Central memory CD8-positive, alpha-beta T cell (primary cell): Measurements from ENCODE around the gene ATP1A2.

Source experiments
- ATAC-seq: fragments of 150-1000 bp; cut with Tn5 transposase; replicated peaks from 2 replicates; pipeline ENCODE4 v1.10.0; 2022; ENCODE audit warnings: mild to moderate bottlenecking, moderate FRiP score, moderate number of reproducible peaks; ENCODE audit not compliant: poor library complexity, severe bottlenecking; ENCODE audit errors: extremely low read depth
- DNase-seq, 2 donors: peaks; one replicate each; pipeline ENCODE4 v3.0.0; 2021; ENCODE audit warnings: low spot score in 2 of 2
- H3K27ac Mint-ChIP-seq: one replicate; pipeline ENCODE4 v1.8.0; 2022; ENCODE audit warnings: low read depth, mild to moderate bottlenecking, moderate library complexity, mixed read lengths
- H3K27me3 Mint-ChIP-seq: one replicate; pipeline ENCODE4 v1.8.0; 2022; ENCODE audit warnings: mixed read lengths
- H3K36me3 Mint-ChIP-seq: one replicate; pipeline ENCODE4 v1.8.0; 2022; ENCODE audit warnings: mild to moderate bottlenecking, moderate library complexity, mixed read lengths; ENCODE audit not compliant: insufficient read depth
- H3K4me1 Mint-ChIP-seq: one replicate; pipeline ENCODE4 v1.8.0; 2022; ENCODE audit warnings: mixed read lengths
- H3K4me3 Mint-ChIP-seq: one replicate; pipeline ENCODE4 v1.8.0; 2022; ENCODE audit warnings: mild to moderate bottlenecking, moderate library complexity, mixed read lengths
- H3K9me3 Mint-ChIP-seq: one replicate; pipeline ENCODE4 v1.8.0; 2022; ENCODE audit warnings: mixed read lengths

ATP1A2 gene

GRCh38 chr1:160112357-160112756 is 3.2 kb upstream of the ATP1A2 start:
- no peaks in the 10 kb centered on the region for H3K9me3 Mint-ChIP-seq
- no peaks in the 10 kb centered on the region for H3K36me3 Mint-ChIP-seq
- ATAC-seq: no peak
- H3K4me1 Mint-ChIP-seq: no peaks in the 10 kb centered on the region
- no peak overlapping the region for H3K27ac Mint-ChIP-seq
- H3K27me3 Mint-ChIP-seq: peaks cover 38% of the 10 kb centered on the region
- H3K4me3 Mint-ChIP-seq: no peak overlapping the region
- no peak for DNase-seq

DNA sequence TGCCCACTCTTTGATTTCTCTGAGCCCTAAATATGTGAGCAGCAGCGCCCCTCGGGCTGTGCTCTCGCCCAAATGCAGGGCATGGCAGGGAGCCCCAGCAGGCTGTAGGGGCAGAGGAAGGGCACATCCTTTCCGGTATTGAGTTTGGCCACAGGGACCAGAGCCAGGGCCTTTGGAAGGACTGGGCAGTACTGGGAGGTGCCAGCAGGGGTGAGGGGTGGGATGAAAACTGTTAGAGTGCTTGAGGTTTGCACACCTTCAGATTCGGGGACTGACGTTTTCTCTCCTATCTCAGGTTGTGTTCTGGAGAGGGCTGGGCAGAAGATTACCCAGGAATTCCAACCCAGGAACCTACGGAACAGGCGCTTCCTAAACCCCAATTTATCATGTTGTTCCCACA is 2.2 kb upstream of the ATP1A2 start:
- H3K36me3 Mint-ChIP-seq: no peaks in the 10 kb centered on the region
- ATAC-seq (no peak), DNase-seq (no peak)
- no peaks in the 10 kb centered on the region for H3K9me3 Mint-ChIP-seq
- no peak overlapping the region for H3K4me3 Mint-ChIP-seq
- no peak overlapping the region for H3K27ac Mint-ChIP-seq
- H3K27me3 Mint-ChIP-seq: peaks cover 38% of the 10 kb centered on the region
- no peaks in the 10 kb centered on the region for H3K4me1 Mint-ChIP-seq

GRCh38 chr1:160114085-160114484 is 1.5 kb upstream of the ATP1A2 start:
- Mint-ChIP-seq H3K36me3 (no peaks in the 10 kb centered on the region), H3K27ac (no peak overlapping the region), H3K4me1 (no peaks in the 10 kb centered on the region), H3K27me3 (peaks cover 32% of the 10 kb centered on the region), H3K9me3 (no peaks in the 10 kb centered on the region), H3K4me3 (no peak overlapping the region)
- DNase-seq (no peak), ATAC-seq (no peak)

DNA sequence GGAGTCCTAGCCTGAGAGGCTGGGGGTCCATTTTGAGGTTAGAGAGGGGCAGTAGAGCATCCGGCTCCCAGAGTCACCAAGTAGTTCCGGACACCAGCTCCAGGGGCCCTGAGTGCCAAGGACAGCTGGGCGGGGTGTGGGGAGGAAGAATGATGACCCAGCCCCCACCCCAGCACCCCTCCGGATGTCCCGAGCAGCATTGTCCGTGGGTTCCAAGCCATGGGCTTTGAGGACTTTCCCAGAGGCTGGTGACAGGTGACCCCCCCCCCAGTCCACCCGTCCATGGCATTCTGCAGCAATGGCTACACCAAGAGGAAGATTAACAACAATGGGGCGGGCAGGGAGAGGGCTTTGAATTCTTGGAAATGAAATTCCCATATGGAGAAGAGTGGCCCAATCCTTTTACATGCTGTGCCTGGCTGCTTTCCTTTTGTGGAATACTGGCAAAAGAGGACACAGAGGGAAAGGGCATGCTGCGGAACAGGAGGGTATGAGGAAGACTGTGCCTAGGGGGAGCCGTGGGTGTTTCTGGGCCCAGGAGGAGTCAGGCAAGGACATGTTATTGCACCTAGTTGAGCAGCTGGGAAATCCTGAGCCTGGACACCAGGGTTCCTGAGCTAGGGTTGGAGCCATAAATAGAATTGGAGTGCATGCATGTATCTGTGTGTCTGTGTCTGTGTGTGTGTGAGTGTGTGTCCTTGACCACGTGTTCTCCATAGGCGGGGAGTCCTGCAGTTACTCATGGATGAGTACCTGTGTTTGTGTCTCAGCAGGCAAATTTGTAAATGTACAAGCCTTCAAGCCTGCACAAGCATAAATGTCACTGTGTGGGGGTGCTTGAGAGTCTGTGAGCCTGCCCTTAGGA is 956 bp downstream of the ATP1A2 start:
- no peak overlapping the region for H3K27ac Mint-ChIP-seq

DNA sequence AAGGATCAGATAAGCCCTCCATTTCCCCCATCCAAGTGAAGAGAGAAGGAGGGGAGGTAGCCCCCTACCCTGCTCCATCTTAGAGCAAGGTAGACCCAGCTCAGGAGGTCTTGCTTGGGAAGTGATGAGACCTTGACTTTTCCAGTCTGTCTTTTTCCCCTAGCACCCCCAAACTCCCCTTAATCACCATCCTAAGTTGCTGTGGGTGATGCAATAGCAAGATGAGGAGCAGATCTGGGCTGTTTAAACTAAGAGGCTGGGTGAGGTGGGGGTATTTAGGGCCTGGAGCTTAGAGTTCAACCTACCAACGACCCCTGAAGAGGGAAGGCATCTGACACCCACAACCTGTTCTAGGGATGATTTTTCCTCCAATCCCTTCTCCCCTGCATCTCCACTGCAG is 1.7 kb downstream of the ATP1A2 start:
- ATAC-seq: no peak
- Mint-ChIP-seq H3K4me1 (no peaks in the 10 kb centered on the region), H3K36me3 (no peaks in the 10 kb centered on the region), H3K27me3 (peaks cover 26% of the 10 kb centered on the region), H3K4me3 (no peak overlapping the region), H3K9me3 (no peaks in the 10 kb centered on the region), H3K27ac (no peak overlapping the region)
- DNase-seq: no peak

More for the DNA sequence above, 956 bp downstream of the ATP1A2 start:
- no peak for DNase-seq
- ATAC-seq: no peak
- Mint-ChIP-seq H3K4me3 (no peak overlapping the region), H3K36me3 (no peaks in the 10 kb centered on the region), H3K4me1 (no peaks in the 10 kb centered on the region), H3K27me3 (peaks cover 26% of the 10 kb centered on the region), H3K9me3 (no peaks in the 10 kb centered on the region)

DNA sequence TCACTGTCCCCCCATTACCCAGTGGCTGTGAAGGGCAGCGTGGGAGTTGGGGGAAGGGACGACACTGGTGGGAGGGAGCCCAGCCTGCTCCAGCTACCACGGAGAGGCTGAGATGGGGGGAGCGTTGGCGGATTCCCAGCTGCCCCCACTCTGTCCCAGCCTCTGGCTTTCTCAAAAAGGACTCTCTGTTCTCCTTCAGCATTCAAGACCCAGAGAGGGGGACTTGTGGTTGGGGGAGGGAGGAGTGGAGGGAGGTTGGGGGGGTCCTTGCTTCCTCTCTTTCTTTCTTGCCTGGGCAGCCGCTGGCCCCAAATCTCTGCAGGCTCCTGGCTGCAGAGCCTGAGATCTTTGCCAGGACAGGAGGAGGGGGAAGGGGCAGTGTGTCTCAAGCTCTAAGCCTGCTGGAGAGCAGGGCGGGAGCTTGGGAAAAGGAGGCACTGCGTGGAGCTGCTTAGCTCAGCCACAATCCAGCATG is 2.2 kb downstream of the ATP1A2 start:
- Mint-ChIP-seq H3K27me3 (peaks cover 26% of the 10 kb centered on the region), H3K27ac (no peak overlapping the region), H3K36me3 (no peaks in the 10 kb centered on the region), H3K4me3 (no peak overlapping the region), H3K9me3 (no peaks in the 10 kb centered on the region), H3K4me1 (no peaks in the 10 kb centered on the region)
- DNase-seq: no peak
- ATAC-seq: no peak

DNA sequence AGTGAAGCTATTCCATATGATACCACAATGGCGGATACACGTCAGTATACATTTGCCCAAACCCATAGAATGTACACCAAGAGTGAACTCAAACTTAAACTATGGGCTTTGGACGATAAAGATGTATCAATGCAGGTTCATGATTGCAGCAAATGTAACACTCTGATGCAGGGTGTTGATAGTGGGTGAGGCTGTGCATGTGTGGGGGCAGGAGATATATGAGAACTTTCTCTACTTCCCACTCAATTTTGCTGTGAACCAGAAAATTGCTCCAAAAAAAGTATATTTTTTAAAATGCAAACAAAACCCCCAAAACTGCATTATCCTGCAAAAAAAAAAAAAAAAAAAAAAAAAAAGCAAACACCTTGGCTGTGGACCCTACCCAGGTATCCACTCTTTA is 3.4 kb downstream of the ATP1A2 start:
- DNase-seq: no peak
- H3K27me3 Mint-ChIP-seq: peaks cover 26% of the 10 kb centered on the region
- H3K9me3 Mint-ChIP-seq: no peaks in the 10 kb centered on the region
- H3K4me3 Mint-ChIP-seq: no peak overlapping the region
- H3K4me1 Mint-ChIP-seq: no peaks in the 10 kb centered on the region
- ATAC-seq: no peak
- no peak overlapping the region for H3K27ac Mint-ChIP-seq
- no peaks in the 10 kb centered on the region for H3K36me3 Mint-ChIP-seq

DNA sequence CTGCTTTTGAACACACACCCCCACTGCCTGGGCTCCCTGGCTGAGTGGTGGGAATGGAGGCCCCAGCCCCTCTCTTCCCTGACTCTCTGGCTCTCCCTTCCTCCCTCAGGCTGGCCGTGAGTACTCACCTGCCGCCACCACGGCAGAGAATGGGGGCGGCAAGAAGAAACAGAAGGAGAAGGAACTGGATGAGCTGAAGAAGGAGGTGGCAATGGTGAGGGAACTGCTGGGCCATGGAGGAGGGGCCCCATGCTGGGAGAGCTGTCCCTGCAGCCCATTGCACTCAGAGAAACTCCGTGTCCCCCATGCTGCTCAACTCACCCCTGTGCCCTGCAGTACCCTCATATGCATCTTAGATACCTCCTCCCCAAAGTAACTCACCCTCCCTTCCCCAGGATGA is 5.2 kb downstream of the ATP1A2 start:
- H3K9me3 Mint-ChIP-seq: no peaks in the 10 kb centered on the region
- no peak overlapping the region for H3K27ac Mint-ChIP-seq
- no peak for DNase-seq
- peaks cover 2% of the 10 kb centered on the region for H3K36me3 Mint-ChIP-seq
- no peak overlapping the region for H3K4me3 Mint-ChIP-seq
- H3K4me1 Mint-ChIP-seq: no peaks in the 10 kb centered on the region
- H3K27me3 Mint-ChIP-seq: peaks cover 14% of the 10 kb centered on the region
- no peak for ATAC-seq

GRCh38 chr1:160121388-160121787 is 5.8 kb downstream of the ATP1A2 start:
- H3K4me1 Mint-ChIP-seq: no peaks in the 10 kb centered on the region
- H3K27ac Mint-ChIP-seq: no peak overlapping the region
- no peak overlapping the region for H3K4me3 Mint-ChIP-seq

GRCh38 chr1:160122978-160123495 is 7.5 kb downstream of the ATP1A2 start:
- Mint-ChIP-seq H3K4me3 (no peak overlapping the region), H3K27ac (no peak overlapping the region), H3K4me1 (no peaks in the 10 kb centered on the region), H3K9me3 (no peaks in the 10 kb centered on the region), H3K36me3 (peaks cover 2% of the 10 kb centered on the region), H3K27me3 (peaks cover 4% of the 10 kb centered on the region)
- ATAC-seq: no peak
- no peak for DNase-seq

More at GRCh38 chr1:160121388-160121787, 5.8 kb downstream of the ATP1A2 start:
- no peak for DNase-seq
- H3K27me3 Mint-ChIP-seq: peaks cover 8% of the 10 kb centered on the region
- peaks cover 2% of the 10 kb centered on the region for H3K36me3 Mint-ChIP-seq
- no peak for ATAC-seq
- H3K9me3 Mint-ChIP-seq: no peaks in the 10 kb centered on the region

GRCh38 chr1:160123726-160124125 is 8.2 kb downstream of the ATP1A2 start:
- DNase-seq (no peak), ATAC-seq (no peak)
- Mint-ChIP-seq H3K4me3 (no peak overlapping the region), H3K9me3 (no peaks in the 10 kb centered on the region), H3K4me1 (no peaks in the 10 kb centered on the region), H3K27ac (no peak overlapping the region), H3K27me3 (peaks cover 10% of the 10 kb centered on the region), H3K36me3 (peaks cover 2% of the 10 kb centered on the region)

- Mint-ChIP-seq H3K27me3 (peaks cover 19% of the 10 kb centered on the region), H3K36me3 (peaks cover 2% of the 10 kb centered on the region), H3K4me3 (no peak overlapping the region), H3K27ac (no peak overlapping the region), H3K9me3 (no peaks in the 10 kb centered on the region), H3K4me1 (no peaks in the 10 kb centered on the region)
- DNase-seq: no peak
- ATAC-seq: no peak
Measured at GRCh38 chr1:160124705-160125478, 9.3 kb downstream of the ATP1A2 start.
